ENCODE results near the gene DOCK8. TPM values are rescaled to one million over a fixed set of nuclear protein-coding genes. Genes with fewer than 3 reads are reported as not detected.

Gene DOCK8
- total and polyA plus RNA-seq, 2 of the 4 experiments (the other 2 are of a cell fraction), result not detected

DNA sequence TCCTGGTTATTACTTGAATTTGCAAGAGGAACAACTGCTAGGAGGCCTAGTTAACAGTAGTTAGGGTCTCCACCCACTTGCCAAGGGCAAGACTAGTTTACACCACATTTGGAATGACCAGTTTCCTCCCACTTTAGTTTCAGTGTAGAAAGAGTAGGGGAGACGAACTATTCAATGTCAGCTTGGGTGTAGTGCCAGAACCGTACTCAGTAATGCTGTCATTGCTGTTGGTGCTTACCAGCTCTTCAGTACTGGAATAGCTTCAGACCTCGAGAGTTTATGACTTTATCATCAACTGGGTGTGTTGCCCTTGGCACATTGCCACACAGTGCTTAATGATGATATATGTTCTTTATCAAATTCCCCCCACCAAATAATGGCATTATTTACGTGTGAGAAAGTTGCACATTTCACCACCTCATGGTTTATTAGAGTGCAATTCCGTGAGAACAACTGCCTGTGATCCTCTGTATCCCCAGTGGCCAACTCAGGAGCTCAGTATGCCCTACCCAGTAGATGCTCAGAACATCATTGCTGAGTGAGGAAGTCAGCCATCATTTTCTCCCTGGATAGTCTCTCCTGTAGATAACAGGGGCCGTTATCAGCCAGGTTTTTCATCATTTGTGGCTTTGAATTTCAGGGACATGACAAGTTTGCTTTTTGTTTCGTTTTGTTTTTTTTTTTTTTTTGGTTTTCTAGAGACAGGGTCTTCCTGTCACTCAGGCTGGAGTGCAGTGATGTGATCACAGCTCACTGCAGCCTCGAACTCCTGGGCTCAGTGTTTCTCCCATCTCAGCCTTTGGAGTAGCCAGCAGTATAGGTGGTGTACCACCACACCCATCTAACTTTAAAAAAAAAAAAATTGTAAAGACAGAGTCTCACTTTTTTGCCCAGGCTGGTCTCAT is 67.3 kb downstream of the DOCK8 start:
- intact Hi-C loops (cut with micrococcal nuclease), result no loop called here
- POLR2A ChIA-PET (ENCODE audit: unreplicated experiment), result no interaction called here
- H3K9me3 ChIP-seq (ENCODE audit: control insufficient read depth, insufficient read depth, low read length), result no peaks in the 10 kb centered on the region
- H2BK120ac ChIP-seq (ENCODE audit: low read depth, low read length), result no peak overlapping the region
- H3K4me3 ChIP-seq (ENCODE audit: insufficient read depth, low read depth, low read length), result no peak overlapping the region
- DNase-seq (no peak), ATAC-seq (ENCODE audit: low read depth) (no peak)
- CTCF ChIA-PET, result no interaction called here
- TF ChIP-seq FOS (IDR thresholded peaks at IDR 0.05; ENCODE audit: low read depth, low read length), result no peak
- TF ChIP-seq CEBPB (IDR thresholded peaks at IDR 0.05; ENCODE audit: low read depth, low read length), result no peak
- TF ChIP-seq BHLHE40 (IDR thresholded peaks at IDR 0.05; ENCODE audit: low read depth, low read length), result no peak
- no peak for TF ChIP-seq MAZ (IDR thresholded peaks at IDR 0.05; ENCODE audit: borderline replicate concordance, low read depth, low read length)
- TF ChIP-seq CHD1 (IDR thresholded peaks at IDR 0.05; ENCODE audit: low read depth, low read length), result no peak
- TF ChIP-seq RAD21 (IDR thresholded peaks at IDR 0.05; ENCODE audit: low read length), result no peak
- in situ Hi-C loops (cut with MboI; ENCODE audit: low sequenced_read_pairs), result no loop called here
- H3K23ac ChIP-seq (ENCODE audit: low read depth, low read length), result no peak overlapping the region
- H2AK9ac ChIP-seq (replicated peaks; ENCODE audit: low read depth, low read length, poor library complexity), result no peak overlapping the region
- no peaks in the 10 kb centered on the region for H4K20me1 ChIP-seq (ENCODE audit: insufficient read depth, low read length)
- no peaks in the 10 kb centered on the region for H3K9me1 ChIP-seq (ENCODE audit: insufficient read depth, low read length)
- H3K18ac ChIP-seq (ENCODE audit: low read depth, low read length), result no peak overlapping the region
- H3K4ac ChIP-seq (ENCODE audit: low read depth, low read length), result no peak overlapping the region
- no peak overlapping the region for H2BK15ac ChIP-seq (ENCODE audit: low read depth, low read length)
- H3K14ac ChIP-seq (replicated peaks; ENCODE audit: low read depth, low read length), result no peak overlapping the region
- H2AFZ ChIP-seq (replicated peaks; ENCODE audit: low read length, poor library complexity), result no peak overlapping the region
- H2BK5ac ChIP-seq (ENCODE audit: low read depth, low read length, poor library complexity, severe bottlenecking), result no peak overlapping the region
- H3K4me1 ChIP-seq (ENCODE audit: control insufficient read depth, insufficient read depth, low read length), result no peaks in the 10 kb centered on the region
- H3K36me3 ChIP-seq (ENCODE audit: control insufficient read depth, insufficient read depth, low read length), result no peaks in the 10 kb centered on the region
- no peak overlapping the region for H4K8ac ChIP-seq (ENCODE audit: low read depth in 2 of 2, low read length in 2 of 2)
- H3K56ac ChIP-seq (ENCODE audit: extremely low read depth, insufficient read depth, low read length), result no peak overlapping the region
- no peak overlapping the region for H4K5ac ChIP-seq (ENCODE audit: low read depth, low read length)
- H2BK20ac ChIP-seq (ENCODE audit: low read depth, low read length), result no peak overlapping the region
- WGBS, 2 experiments (ENCODE audit: extremely low coverage in 2 of 2, insufficient read length in 1 of 2), result no CpG with 5 or more reads among the region's 8 CpGs
- no peak overlapping the region for H2AK5ac ChIP-seq (ENCODE audit: low read depth, low read length)
- H3K4me2 ChIP-seq (ENCODE audit: low read depth, low read length), result no peak overlapping the region
- no peaks in the 10 kb centered on the region for H3K79me1 ChIP-seq (ENCODE audit: low read depth in 1 of 2, low read length in 2 of 2)
- no peak overlapping the region for H3K27ac ChIP-seq (ENCODE audit: insufficient read depth, low read length)
- no peaks in the 10 kb centered on the region; the same call in 1 of the 2 replicates for H3K27me3 ChIP-seq (ENCODE audit: control insufficient read depth, insufficient read depth, low read length)
- no peak overlapping the region for H4K91ac ChIP-seq (ENCODE audit: insufficient read depth, low read depth, low read length)
- H3K9ac ChIP-seq (ENCODE audit: low read depth, low read length), result no peak overlapping the region
- BruUV-seq (replicated peaks), result no TSS peak
- dilution Hi-C loops (cut with HindIII; ENCODE audit: low sequenced_read_pairs, unreplicated experiment), result no loop called here
